Measurements from ENCODE around the gene MAP1LC3B2. TPM values are rescaled to one million over a fixed set of nuclear protein-coding genes. Genes with fewer than 3 reads are reported as not detected.

The MAP1LC3B2 gene
- total and polyA plus RNA-seq, 2 of the 13 experiments (the other 11 are each of a cell fraction or from before 2014, with no cell fraction given), result 0.60 to 2.2 TPM

DNA sequence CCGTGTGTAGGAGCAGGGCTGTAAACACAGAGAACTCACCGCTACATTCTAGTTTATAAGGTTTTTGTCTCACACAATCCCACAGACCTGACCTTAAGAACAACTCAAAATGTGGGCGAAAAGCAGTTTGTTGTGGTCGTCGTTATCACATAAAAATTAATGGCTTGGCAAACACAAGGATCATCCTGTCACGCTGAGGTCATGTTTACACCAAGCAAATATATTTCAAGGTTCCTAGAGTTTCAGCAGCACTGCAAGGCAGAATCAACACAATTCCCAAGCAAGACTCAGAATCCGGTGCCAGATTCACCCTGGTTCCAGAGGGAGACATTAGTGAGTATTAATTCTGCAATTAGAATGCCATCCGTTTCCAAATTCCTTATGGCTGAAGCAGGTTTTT lies 30.1 kb upstream of the MAP1LC3B2 start (continued):
- no peak for TF ChIP-seq ZNF329 (CRISPR knock-in tag; IDR thresholded peaks at IDR 0.05; ENCODE audit: low read depth)
- no peak for TF ChIP-seq KLF11 (CRISPR knock-in tag; IDR thresholded peaks at IDR 0.05)
- TF ChIP-seq, protein P1, sequence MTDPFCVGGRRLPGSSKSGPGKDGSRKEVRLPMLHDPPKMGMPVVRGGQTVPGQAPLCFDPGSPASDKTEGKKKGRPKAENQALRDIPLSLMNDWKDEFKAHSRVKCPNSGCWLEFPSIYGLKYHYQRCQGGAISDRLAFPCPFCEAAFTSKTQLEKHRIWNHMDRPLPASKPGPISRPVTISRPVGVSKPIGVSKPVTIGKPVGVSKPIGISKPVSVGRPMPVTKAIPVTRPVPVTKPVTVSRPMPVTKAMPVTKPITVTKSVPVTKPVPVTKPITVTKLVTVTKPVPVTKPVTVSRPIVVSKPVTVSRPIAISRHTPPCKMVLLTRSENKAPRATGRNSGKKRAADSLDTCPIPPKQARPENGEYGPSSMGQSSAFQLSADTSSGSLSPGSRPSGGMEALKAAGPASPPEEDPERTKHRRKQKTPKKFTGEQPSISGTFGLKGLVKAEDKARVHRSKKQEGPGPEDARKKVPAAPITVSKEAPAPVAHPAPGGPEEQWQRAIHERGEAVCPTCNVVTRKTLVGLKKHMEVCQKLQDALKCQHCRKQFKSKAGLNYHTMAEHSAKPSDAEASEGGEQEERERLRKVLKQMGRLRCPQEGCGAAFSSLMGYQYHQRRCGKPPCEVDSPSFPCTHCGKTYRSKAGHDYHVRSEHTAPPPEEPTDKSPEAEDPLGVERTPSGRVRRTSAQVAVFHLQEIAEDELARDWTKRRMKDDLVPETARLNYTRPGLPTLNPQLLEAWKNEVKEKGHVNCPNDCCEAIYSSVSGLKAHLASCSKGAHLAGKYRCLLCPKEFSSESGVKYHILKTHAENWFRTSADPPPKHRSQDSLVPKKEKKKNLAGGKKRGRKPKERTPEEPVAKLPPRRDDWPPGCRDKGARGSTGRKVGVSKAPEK (CRISPR knock-in tag; IDR thresholded peaks at IDR 0.05; ENCODE audit: borderline replicate concordance), result no peak
- no peak for TF ChIP-seq ZNF761 (CRISPR knock-in tag; conservative IDR thresholded peaks at IDR 0.05)
- TF ChIP-seq ZNF251 (CRISPR knock-in tag; IDR thresholded peaks at IDR 0.05), result no peak
- no peak for TF ChIP-seq ZNF687 (CRISPR knock-in tag; IDR thresholded peaks at IDR 0.05)
- TF ChIP-seq ZBTB1 (CRISPR knock-in tag; IDR thresholded peaks at IDR 0.05; ENCODE audit: borderline replicate concordance), result no peak
- TF ChIP-seq ZNF350 (CRISPR knock-in tag; IDR thresholded peaks at IDR 0.05; ENCODE audit: borderline replicate concordance, low read depth), result no peak
- no peak; the same call in 1 of the 2 replicates for TF ChIP-seq NKX3-1 (CRISPR knock-in tag; IDR thresholded peaks at IDR 0.05)
- TF ChIP-seq KLF9 (CRISPR knock-in tag; IDR thresholded peaks at IDR 0.05; ENCODE audit: low read depth), result no peak
- no peak for TF ChIP-seq POGZ (CRISPR knock-in tag; IDR thresholded peaks at IDR 0.05)
- no peak for TF ChIP-seq NBN (conservative IDR thresholded peaks at IDR 0.05)
- no peak for TF ChIP-seq ZNF737 (CRISPR knock-in tag; IDR thresholded peaks at IDR 0.05; ENCODE audit: borderline replicate concordance)
- 0 out of 2 replicates have a peak, but pooled peaks have one; percentile 45 for TF ChIP-seq ERF (CRISPR knock-in tag; IDR thresholded peaks at IDR 0.05)
- TF ChIP-seq FIP1L1 (IDR thresholded peaks at IDR 0.05; ENCODE audit: borderline replicate concordance, insufficient read depth, low read depth, low read length), result no peak
- TF ChIP-seq, protein P2, sequence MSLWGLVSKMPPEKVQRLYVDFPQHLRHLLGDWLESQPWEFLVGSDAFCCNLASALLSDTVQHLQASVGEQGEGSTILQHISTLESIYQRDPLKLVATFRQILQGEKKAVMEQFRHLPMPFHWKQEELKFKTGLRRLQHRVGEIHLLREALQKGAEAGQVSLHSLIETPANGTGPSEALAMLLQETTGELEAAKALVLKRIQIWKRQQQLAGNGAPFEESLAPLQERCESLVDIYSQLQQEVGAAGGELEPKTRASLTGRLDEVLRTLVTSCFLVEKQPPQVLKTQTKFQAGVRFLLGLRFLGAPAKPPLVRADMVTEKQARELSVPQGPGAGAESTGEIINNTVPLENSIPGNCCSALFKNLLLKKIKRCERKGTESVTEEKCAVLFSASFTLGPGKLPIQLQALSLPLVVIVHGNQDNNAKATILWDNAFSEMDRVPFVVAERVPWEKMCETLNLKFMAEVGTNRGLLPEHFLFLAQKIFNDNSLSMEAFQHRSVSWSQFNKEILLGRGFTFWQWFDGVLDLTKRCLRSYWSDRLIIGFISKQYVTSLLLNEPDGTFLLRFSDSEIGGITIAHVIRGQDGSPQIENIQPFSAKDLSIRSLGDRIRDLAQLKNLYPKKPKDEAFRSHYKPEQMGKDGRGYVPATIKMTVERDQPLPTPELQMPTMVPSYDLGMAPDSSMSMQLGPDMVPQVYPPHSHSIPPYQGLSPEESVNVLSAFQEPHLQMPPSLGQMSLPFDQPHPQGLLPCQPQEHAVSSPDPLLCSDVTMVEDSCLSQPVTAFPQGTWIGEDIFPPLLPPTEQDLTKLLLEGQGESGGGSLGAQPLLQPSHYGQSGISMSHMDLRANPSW (CRISPR knock-in tag; IDR thresholded peaks at IDR 0.05; ENCODE audit: borderline replicate concordance), result no peak
- no peak for TF ChIP-seq HNRNPUL1 (IDR thresholded peaks at IDR 0.05; ENCODE audit: low read depth, low read length)
- TF ChIP-seq SALL2 (CRISPR knock-in tag; IDR thresholded peaks at IDR 0.05), result no peak
- TF ChIP-seq SSRP1 (CRISPR knock-in tag; IDR thresholded peaks at IDR 0.05), result no peak
- TF ChIP-seq NFE2 (CRISPR knock-in tag; IDR thresholded peaks at IDR 0.05), result no peak
